ENCODE measurements around the gene GLIPR1L1. TPM values are rescaled to one million over a fixed set of nuclear protein-coding genes. Genes with fewer than 3 reads are reported as not detected.

The GLIPR1L1 gene
- total and polyA plus RNA-seq, 2 of the 8 experiments (the other 6 are each of a cell fraction or from before 2014, with no cell fraction given), result 1.2 to 1.7 TPM

DNA sequence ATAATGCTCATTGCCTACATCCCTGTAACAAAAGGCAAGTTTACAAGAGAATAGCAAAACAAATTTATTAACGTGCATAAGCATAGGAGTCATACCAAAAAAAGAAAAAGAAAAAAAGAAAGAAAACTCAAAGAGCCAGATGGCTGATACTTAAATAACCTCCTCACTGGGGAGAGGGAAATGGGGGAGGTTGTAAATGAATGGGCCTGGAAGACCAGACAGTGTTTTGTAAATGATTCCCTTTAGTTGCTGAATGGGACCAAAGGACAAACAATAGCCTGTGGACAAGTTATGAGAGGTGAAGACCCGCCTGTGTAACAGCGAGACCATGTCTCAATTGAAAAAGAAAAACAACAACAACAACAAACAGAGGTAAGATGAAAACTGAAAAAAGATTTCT lies 39.7 kb upstream of the GLIPR1L1 start (continued):
- TF ChIP-seq CTBP2 (IDR thresholded peaks at IDR 0.05; ENCODE audit: borderline replicate concordance, insufficient read depth, insufficient read length, low read length) (no peak), RXRA (IDR thresholded peaks at IDR 0.05; ENCODE audit: insufficient read depth, low read depth, low read length) (no peak), SIN3A (conservative IDR thresholded peaks at IDR 0.05 in 1 of 2, IDR thresholded peaks at IDR 0.05 in 1 of 2; ENCODE audit: low read depth in 1 of 2, low read length in 2 of 2) (no peak), NANOG (IDR thresholded peaks at IDR 0.05; ENCODE audit: insufficient read depth, low read depth, low read length, poor library complexity, severe bottlenecking) (no peak)
